T-helper 9 cell (primary cell): Measurements from ENCODE around the gene AGPAT3.
A peak's percentile ranks its signal among the peaks of the same experiment; 100 is the strongest.
"Not testable (repeated sequence)": the region's sequence is repeated elsewhere in the genome, so short reads cannot be mapped to it uniquely, and the experiment has no call there.

Experiments used
- DNase-seq: peaks from one replicate; pipeline ENCODE4 v3.0.0-alpha.2; 2020
- total RNA-seq, 2 donors: gene quantifications; one replicate each; lab custom pipeline; 2026; lab: John Stamatoyannopoulos, UW

AGPAT3 gene, protein sequence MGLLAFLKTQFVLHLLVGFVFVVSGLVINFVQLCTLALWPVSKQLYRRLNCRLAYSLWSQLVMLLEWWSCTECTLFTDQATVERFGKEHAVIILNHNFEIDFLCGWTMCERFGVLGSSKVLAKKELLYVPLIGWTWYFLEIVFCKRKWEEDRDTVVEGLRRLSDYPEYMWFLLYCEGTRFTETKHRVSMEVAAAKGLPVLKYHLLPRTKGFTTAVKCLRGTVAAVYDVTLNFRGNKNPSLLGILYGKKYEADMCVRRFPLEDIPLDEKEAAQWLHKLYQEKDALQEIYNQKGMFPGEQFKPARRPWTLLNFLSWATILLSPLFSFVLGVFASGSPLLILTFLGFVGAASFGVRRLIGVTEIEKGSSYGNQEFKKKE
- 64.4 to 117 reads per million in 2 donors for total RNA-seq

DNA sequence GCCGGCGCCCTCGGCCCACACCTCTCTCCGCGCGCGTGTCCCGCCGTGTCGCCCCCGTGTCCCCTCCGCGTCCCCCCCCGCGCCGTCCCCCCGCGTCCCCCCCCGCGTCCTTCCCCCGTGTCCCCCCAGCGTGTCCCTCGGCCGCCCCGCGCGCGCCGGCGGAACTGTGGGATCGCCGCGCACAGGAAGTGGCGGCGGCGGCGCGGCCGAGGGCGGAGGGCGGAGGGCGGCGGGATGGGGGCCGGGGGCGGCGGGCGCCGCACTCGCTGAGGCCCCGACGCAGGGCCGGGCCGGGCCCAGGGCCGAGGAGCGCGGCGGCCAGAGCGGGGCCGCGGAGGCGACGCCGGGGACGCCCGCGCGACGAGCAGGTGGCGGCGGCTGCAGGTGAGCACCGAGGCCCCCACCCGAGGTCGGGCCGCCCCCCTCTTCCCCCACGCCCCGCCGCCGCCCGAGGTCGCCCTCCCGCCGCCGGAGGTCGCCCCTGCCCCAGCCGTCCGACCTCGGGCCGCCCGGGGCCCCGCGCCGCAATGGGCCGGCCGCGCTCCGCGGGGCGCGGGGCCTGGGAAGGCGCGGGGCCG is at the start of gene AGPAT3:
AGPAT3 (plus strand) TSS at position 262 of the 578 bp plus-strand sequence. CDS start 94,459 bp downstream, outside the sequence.
- DNase-seq: peak; percentile 37

DNA sequence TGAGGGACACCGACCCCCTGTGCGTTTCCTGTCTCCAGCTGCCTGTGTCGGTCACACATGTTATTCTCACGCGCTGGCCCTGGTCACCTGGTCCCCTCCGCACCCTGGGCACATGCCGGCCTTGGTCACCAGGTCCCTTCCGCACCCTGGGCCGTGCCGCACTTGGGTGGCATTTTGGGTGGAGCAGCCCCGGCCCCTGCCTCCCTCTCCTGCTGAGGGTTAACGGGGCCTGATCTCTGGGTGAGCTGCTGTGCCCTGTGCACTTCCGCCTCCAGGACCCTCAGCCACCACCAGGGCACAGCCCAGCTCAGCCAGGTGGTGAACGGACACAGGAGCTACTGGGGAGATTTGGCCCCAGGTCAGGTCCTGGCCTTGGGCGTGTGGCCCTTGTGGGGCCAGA is 49.0 kb upstream of the AGPAT3 start:
- no peak for DNase-seq

DNA sequence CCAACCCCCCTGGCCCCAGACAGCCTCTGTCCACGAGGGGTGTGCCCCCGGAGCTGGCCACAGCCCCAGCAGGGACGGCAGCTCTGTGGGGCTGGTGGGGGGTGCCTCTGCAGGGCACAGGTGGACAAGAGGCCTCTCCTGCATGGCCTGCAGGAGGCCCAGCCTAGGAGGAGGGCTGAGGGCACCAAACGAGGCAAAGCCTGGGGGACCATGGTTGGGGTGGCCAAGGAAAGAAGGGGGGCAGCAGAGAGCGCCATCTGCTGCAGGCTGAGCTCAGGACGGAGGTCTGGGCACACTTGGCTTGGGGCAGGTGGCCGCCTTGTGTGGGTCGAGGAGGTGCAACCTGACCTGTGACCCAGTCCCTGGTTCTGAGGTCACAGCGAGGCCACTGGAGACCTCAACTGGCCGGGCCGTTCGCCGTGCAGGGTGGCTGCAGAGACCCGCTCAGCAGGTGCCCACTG is 48.4 kb upstream of the AGPAT3 start:
- DNase-seq: no peak

DNA sequence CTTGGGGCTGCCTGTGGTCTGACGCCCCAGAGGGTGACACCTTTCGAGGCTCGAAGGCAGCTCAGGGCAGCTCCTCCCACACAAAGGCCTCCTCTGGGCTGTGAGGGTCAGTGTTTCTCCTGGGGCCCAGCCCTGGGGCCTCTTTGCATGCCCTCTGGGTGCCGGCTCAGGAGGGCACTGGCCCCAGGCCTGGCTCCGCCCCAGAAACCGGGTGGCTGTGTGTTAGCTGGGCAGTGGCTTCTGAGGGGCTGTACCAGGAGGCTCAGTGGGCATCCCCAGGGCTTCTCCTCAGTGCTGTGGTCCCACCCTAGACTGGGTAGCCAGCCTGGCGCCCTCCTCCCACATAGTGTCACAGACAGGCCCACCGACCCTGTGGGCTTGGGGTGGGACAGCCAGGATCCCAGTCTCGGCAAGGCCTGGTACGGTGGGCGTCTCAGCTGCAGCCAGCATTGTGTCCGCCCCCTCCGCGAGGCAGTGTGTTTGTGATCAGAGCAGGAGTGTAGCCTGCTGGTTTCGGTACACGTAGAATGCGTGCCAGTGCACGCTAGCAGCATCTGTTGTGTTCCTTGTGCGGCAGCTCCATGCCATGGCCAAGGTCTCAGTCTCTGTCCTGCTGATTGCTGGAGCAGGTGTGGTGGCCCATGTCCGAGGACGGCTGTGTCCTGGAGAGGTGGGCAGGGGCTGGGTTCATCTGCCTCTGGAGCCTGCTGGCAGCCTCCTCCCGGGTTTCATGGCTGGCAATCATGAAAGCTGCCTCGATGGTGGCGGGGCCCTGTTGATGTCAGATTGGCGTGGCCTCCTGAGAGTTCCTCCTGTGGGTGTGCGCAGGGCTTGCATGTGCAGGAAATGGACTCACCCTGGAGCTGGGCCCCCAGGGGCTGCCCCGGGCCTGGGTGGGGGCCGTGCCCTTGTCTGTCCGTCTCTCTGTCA is 47.6 kb upstream of the AGPAT3 start:
- DNase-seq: no peak

DNA sequence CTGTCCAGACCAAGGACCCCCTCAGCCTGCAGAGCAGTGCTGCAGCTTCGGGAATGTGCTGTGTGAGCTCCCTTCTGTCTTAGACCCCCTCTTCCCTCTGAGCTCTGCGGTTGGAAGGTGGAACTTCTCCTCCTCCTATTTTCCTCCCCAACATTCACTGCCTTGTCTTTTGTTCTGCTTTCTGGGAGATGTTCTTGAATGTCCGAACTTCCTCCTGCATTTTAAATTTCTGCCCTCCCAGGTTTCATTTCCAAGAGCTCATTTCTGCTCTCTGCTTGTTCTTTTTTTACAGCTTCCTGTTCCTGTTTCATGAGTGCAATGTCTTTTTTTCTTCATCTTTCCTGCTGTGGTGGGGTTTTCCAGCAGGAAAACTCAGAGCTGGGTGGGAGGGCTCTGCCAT is 46.3 kb upstream of the AGPAT3 start:
- DNase-seq: no peak

DNA sequence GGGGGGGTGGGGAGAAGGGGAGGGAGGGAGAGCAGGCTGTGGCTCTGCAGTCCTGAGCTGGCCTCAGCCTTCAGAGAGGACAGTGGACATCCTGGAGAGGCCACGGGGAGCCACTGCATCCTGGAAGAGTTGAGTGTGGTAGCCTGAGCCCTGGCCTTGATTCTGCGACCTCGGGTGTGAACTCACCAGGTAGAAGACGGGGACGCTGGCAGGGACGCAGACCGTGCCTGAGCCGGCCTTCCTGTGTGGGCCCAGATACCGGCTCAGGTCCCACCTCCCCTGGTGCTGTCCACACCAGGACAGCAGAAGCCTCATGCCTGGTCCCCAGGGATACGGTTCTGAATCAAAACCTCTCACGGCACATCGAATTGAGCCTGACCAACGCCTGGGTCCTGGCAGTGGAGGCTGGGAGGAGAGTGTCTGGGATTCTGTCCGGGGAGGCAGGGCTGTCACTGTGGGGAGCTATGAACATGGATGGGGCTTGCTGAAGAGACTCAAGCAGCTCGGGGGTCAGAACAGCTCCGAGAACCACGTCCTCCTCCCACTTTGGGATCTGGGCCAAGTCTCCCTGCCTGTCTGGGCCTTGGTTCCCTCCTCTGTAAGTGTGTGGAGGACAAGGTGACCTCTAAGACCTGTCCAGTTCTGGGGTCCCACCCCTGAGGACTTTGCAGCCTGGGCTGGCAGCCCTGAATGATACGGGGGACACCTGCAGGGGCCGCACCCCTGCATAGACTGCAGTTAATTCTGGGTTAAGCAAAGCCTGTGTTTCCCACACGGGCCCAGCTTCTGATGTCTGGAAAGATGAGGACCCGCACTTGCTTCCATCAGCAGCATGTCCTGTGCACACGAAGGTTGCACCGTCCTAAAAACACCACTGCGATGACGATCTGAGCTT is 45.3 kb upstream of the AGPAT3 start:
- DNase-seq: no peak

DNA sequence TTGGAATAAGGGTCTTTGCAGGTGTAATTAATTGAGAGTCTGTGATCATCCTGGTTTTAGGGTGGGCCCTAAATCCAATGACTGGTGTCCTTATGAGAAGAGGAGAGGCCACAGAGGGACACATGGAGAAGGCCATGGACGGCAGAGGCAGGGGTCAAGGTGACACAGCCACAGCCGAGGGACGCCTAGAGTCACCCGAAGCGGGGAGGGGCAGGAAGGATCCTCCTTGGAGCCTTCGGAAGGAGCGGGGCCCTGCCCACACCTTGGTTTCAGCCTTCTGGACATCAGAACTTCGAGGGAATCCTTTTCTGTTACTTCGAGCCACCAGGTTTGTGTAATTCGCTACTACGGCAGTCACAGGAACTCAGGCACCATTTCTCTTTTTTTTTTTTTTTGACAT is 44.6 kb upstream of the AGPAT3 start:
- no peak for DNase-seq

DNA sequence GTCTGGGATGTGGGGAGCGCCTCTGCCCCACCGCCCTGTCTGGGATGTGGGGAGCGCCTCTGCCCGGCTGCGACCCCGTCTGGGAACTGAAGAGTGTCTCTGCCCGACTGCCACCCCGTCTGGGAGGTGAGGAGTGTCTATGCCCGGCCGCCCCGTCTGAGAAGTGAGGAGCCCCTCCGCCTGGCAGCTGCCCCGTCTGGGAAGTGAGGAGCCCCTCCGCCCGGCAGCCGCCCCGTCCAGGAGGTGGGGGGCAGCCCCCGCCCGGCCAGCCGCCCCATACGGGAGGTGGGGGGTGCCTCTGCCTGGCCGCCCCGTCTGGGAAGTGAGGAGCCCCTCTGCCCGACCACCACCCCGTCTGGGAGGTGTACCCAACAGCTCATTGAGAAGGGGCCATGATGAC is 42.9 kb upstream of the AGPAT3 start:
- not testable (repeated sequence) for DNase-seq

DNA sequence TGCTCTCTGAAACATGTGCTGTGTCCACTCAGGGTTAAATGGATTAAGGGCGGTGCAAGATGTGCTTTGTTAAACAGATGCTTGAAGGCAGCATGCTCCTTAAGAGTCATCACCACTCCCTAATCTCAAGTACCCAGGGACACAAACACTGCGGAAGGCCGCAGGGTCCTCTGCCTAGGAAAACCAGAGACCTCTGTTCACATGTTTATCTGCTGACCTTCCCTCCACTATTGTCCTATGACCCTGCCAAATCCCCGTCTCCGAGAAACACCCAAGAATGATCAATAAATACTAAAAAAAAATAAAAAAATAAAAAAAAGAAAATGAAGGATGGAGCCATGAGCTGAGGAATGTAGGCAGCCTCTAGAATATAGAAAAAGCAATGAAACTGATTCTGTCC is 42.3 kb upstream of the AGPAT3 start:
- DNase-seq: not testable (repeated sequence)

DNA sequence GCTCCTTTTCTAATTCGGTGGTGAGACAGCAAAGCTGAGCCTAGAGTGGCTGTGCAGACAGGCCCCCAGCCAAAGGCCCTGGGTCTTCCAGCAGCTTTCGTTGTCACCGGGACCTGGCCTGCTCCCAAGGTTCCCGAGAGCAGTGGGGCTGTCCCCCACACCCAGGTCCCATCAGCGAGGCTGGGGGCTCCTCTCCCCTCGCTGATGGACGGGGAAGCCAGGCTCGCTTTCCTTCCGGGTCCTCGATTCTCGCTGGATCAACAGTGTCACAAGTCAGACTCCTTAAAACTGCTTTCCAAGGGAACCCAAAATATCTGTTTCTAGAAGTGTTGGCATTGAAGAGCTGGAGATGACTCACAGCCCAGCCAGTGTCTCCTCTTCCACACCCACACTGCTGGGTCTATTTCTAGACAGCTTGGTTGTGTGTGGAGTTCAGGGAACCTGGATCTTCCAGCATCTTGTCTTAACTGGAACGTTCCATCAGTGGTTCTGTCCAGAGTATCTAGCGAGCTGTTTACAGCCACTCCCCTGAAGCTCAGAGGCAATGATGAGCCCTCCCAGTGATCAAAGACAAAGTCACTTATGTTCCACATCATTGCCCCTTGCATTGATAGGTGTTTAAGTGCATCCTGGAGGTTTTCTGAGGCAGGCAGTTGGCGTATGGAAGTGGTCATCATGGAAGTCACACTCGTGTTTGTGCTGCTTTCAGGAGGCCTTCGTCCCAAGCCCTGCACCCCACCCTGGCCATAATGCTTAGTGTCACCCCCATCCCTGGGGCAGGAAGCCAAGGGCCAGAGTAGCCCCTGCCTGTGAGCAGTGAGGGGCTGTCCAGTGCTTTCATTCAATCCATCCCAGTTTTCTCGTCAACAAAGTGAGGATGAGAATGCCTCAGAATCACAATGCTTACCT is 40.4 kb upstream of the AGPAT3 start:
- no peak for DNase-seq

DNA sequence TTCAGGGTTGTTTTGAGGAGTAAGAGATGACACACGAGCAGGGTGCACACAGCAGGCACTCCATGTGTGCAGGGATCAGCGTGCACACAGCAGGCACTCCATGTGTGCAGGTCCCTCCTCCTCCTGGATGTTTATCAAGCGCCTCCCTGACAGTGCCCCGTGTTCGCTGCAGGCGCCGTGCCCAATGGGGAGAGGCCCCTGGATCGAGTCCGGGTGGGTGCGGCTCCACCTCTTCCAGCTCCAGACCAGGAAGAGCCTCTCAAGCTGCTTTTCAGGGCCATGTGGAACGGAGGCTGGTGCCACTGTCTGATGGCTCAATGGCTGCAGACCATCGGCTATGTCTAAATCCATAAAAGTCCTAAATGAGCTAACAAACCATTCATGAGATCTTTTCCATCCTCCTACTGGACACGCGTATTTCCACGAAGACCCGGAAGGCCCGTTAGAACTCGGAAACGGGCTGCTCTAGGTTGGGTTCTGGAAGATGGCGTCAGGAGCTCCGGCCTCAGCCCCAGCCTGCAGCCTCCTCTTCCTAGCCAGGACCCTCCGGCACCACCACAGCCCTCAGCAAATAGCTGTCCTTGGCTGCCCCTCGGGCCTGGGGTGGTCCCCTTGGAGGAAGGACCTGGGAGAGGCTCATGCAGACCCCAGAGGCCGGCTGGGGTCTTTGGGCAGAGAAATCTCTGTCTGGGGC is 39.6 kb upstream of the AGPAT3 start:
- no peak for DNase-seq

DNA sequence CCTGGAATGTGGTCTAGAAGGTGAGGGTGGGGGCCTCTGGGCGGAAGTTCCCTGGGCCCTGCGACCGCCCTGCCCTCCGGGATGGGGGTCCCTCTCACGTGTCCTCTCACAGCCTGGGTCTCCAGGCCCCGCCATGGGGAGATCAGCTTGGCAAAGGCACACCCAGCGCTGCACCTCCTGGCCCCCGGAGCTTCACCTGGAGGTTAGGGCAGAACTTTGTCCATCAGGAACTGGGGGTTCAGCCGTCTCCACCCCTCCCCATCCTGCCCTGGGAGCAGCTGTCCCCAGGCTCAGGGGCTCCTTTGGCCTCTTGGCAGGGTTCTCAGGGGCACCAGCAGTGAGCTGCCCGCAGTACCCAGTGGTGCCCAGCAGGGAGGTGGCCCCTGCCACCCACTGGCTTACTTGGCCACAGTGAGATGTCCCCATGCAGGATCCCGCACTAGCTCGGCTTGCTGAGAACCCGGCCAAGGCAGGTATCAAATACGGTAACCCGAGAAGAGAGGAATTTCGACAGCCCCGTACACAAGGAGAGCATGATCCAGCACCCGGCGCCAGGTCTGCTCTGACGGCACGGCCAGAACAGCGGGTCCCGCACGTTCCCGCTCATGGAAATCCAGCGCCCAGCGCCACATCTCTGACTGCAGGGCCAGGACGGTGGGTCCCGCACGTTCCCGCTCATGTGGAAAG is 38.9 kb upstream of the AGPAT3 start:
- no peak for DNase-seq

DNA sequence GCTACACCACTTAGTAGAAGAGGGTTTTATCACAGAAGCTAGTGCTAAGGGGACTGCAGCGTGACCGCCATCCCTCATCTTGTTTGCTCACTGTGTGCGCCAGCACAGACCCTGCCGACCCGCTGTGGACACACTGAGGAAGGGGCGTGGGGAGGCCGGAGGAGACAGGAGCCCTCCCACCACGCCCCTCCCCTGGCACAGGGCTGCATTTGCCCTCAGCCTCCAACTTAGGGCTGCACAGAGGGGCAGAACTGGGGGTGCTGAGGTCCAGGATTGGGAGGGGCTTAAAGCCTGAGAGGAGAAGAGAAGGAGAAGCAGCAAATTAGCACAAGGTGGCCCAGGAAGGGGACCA is 38.4 kb upstream of the AGPAT3 start:
- no peak for DNase-seq

DNA sequence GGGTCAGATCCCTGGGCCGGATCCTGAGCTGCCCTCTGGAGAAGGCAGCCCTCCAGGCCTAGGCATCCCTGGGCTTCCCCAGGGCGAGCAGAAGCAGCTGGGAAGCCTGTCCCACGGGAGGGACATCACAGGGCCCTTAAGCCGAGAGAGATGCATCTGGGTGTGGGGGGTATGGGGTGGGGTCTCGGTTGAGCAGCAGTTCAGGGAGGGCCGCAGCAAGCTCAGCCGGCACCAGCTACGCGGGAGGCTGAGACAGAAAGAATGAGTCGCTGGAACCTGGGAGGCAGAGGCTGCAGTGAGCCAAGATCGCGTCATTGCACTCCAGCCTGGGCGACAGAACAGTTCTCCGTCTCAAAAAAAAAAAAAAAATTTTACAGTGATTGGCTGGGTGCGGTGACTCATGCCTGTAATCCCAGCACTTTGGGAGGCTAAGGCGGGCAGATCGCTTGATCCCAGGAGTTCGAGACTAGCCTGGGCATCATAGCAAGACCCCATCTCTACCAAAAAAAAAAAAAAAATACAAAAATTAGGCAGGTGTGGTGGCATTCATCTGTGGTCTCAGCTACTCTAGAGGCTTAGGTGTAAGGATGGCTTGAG is 37.9 kb upstream of the AGPAT3 start:
- no peak for DNase-seq

DNA sequence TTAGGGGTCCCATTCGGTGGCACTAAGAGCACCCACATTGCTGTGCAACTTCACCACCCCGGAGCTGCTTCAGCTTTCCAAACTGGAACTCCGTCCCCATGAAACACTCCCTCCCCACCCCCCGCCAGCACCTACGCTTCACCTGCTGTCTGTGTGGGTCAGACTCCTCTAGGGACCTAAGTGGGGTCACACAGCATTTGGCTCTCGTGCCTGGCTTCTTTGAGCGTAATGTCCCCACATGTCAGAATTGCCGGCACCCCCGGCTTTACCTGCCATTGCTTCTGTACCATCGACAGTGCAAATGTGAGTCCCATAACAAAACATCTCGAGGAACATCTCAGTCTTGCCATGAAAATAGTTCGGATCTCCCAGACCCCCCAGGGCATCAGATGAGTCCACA is 35.9 kb upstream of the AGPAT3 start:
- DNase-seq: no peak

DNA sequence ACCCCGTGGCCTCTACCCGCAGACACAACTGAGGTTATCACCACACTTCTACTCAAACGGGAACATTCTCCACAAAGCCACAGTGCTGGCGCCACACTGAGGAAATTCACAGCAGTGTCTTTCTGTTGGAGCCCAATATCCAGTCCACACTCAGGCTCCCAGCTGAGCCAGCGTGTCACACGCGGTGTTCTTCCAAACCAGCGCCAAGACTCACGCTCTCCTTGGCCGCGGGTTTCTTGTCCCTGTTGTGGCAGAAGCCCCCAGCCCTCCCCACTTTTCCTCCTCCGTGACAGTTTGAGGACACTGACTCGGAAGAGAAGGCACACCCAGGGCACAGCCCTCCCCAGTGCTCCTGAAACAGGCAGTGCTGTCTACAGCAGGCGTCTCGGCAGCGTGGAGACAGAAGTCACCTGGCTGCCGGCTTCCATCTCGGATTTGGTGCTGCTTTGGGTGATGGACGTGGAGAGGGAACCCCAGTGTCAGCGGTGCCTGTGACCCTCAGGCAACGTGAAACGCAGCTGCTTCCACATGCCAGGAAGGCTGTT is 35.4 kb upstream of the AGPAT3 start:
- DNase-seq: no peak

DNA sequence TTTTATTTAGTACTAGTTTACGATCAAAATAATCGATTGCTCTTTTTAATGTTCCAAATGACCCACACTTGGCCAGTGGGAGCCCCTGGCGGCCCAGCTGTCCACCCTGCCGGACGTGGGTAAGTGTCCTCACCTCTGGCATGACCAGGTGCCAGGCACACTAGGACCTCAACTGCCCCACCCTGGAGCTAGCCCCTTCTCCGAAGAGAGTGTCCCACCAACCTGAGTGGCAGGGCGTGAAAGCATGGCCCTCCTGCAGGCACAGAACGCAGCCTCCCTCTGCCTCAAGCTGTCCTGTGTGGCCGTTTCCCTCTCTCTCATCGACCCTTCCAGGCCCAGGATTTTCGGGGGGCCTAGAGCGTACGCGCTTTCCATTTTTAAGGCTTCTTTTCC is 32.9 kb upstream of the AGPAT3 start:
- no peak for DNase-seq

DNA sequence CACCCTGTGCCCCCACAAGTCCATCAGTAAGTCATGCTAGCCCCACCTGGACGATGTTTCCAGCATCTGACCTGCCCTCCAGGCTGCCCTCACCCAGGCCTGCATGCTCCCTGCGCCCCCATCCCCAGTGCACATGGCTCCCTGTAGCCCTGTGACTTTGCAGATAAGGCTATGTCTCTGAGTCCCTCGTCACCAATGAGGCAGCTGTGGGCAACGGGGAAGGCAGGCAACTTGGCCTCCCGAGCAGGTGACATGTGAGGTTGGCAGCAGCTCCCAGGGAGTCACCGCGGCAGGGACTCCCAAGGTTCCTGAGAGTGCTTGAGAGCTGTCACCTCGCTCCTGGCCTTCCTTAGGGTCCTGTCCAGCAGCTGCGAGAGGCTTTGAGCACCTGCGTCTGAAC is 32.4 kb upstream of the AGPAT3 start:
- no peak for DNase-seq
